ENCODE results near the gene SHANK3. TPM values are rescaled to one million over a fixed set of nuclear protein-coding genes. Genes with fewer than 3 reads are reported as not detected.
"Not testable (repeated sequence)": the region's sequence is repeated elsewhere in the genome, so short reads cannot be mapped to it uniquely, and the experiment has no call there.

Gene SHANK3
- total RNA-seq, 1 donor from 2014 or later, result 4.2 TPM

- Histone ChIP-seq H3K9me3 (ENCODE audit: control insufficient read depth in 3 of 3, low read length in 3 of 3) (no peaks in the 10 kb centered on the region), H3K27me3 (ENCODE audit: control insufficient read depth in 3 of 3, insufficient read depth in 3 of 3, low read length in 3 of 3) (peaks cover 0 to 3% (median 0%) of the 10 kb centered on the region in 3 donors), H3K4me3 (ENCODE audit: low read length in 3 of 3) (no peak overlapping the region), H3K9ac (ENCODE audit: low read depth in 1 of 3, low read length in 3 of 3) (no peak overlapping the region), H3K27ac (ENCODE audit: low read depth, low read length) (no peak overlapping the region), H3K36me3 (ENCODE audit: control insufficient read depth in 3 of 3, insufficient read depth in 3 of 3, low read length in 3 of 3) (peaks cover 0 to 4% (median 0%) of the 10 kb centered on the region in 3 donors), H3K4me1 (ENCODE audit: control insufficient read depth in 3 of 3, insufficient read depth in 3 of 3, low read length in 3 of 3) (peaks cover 8 to 24% (median 23%) of the 10 kb centered on the region in 3 donors)
Measured at GRCh38 chr22:50630376-50630775, 42.2 kb upstream of the SHANK3 start.

- Histone ChIP-seq H3K9ac (ENCODE audit: low read depth in 1 of 3, low read length in 3 of 3) (no peak overlapping the region), H3K27ac (ENCODE audit: low read depth, low read length) (no peak overlapping the region), H3K9me3 (ENCODE audit: control insufficient read depth in 3 of 3, low read length in 3 of 3) (no peaks in the 10 kb centered on the region)
Measured at GRCh38 chr22:50633086-50633485, 39.5 kb upstream of the SHANK3 start.

DNA sequence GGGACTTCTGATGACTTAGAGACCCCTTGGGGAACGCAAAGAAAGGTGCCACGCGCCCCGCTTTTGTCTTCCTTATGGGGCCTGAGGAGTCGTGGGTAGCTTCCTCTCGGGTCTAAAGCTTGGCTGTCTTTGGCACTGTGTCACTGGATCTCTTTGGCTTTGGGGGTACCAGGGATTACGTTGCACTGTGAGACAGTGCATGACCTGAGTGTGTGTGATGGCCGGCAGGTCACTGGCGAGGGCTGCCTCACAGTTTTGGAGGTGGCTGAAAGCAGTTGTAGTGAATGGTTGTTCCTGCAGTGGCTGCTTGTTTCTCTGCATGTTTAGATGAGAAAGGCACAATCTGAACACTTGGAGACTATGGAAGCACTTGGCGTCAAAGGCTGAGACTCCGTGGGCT lies 38.9 kb upstream of the SHANK3 start:
- no peak overlapping the region for H3K9ac ChIP-seq (ENCODE audit: low read depth in 1 of 3, low read length in 3 of 3)
- peaks cover 0 to 3% (median 0%) of the 10 kb centered on the region in 3 donors for H3K27me3 ChIP-seq (ENCODE audit: control insufficient read depth in 3 of 3, insufficient read depth in 3 of 3, low read length in 3 of 3)
- H3K27ac ChIP-seq (ENCODE audit: low read depth, low read length), result no peak overlapping the region
- H3K4me3 ChIP-seq (ENCODE audit: low read length in 3 of 3), result no peak overlapping the region
- no peaks in the 10 kb centered on the region for H3K36me3 ChIP-seq (ENCODE audit: control insufficient read depth in 3 of 3, insufficient read depth in 3 of 3, low read length in 3 of 3)
- peaks cover 3 to 7% (median 4%) of the 10 kb centered on the region in 3 donors for H3K4me1 ChIP-seq (ENCODE audit: control insufficient read depth in 3 of 3, insufficient read depth in 3 of 3, low read length in 3 of 3)
- H3K9me3 ChIP-seq (ENCODE audit: control insufficient read depth in 3 of 3, low read length in 3 of 3), result no peaks in the 10 kb centered on the region

More at GRCh38 chr22:50633086-50633485, 39.5 kb upstream of the SHANK3 start:
- Histone ChIP-seq H3K4me3 (ENCODE audit: low read length in 3 of 3) (no peak overlapping the region), H3K4me1 (ENCODE audit: control insufficient read depth in 3 of 3, insufficient read depth in 3 of 3, low read length in 3 of 3) (peaks cover 8 to 13% (median 10%) of the 10 kb centered on the region in 3 donors), H3K36me3 (ENCODE audit: control insufficient read depth in 3 of 3, insufficient read depth in 3 of 3, low read length in 3 of 3) (no peaks in the 10 kb centered on the region), H3K27me3 (ENCODE audit: control insufficient read depth in 3 of 3, insufficient read depth in 3 of 3, low read length in 3 of 3) (peaks cover 0 to 3% (median 0%) of the 10 kb centered on the region in 3 donors)

DNA sequence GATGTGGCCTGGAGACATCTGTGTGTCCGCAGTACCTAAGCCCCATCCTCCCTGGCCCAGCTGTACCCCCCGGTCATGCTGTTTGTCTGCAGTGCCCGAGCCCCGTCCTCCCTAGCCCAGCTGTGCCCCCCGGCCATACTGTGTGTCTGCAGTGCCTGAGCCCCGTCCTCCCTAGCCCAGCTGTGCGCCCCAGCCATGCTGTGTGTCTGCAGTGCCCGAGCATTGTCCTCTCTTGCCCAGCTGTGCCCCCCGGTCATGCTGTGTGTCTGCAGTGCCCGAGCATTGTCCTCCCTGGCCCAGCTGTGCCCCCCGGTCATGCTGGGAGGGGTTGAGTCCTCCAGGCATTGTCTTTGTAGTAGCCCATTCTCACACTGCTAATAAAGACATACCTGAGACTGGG lies 37.0 kb upstream of the SHANK3 start:
- Histone ChIP-seq H3K27ac (ENCODE audit: low read depth, low read length) (no peak overlapping the region), H3K27me3 (ENCODE audit: control insufficient read depth in 3 of 3, insufficient read depth in 3 of 3, low read length in 3 of 3) (peaks cover 0 to 3% (median 0%) of the 10 kb centered on the region in 3 donors), H3K36me3 (ENCODE audit: control insufficient read depth in 3 of 3, insufficient read depth in 3 of 3, low read length in 3 of 3) (no peaks in the 10 kb centered on the region), H3K9ac (ENCODE audit: low read depth in 1 of 3, low read length in 3 of 3) (no peak overlapping the region), H3K9me3 (ENCODE audit: control insufficient read depth in 3 of 3, low read length in 3 of 3) (no peaks in the 10 kb centered on the region), H3K4me1 (ENCODE audit: control insufficient read depth in 3 of 3, insufficient read depth in 3 of 3, low read length in 3 of 3) (no peaks in the 10 kb centered on the region), H3K4me3 (ENCODE audit: low read length in 3 of 3) (no peak overlapping the region)

DNA sequence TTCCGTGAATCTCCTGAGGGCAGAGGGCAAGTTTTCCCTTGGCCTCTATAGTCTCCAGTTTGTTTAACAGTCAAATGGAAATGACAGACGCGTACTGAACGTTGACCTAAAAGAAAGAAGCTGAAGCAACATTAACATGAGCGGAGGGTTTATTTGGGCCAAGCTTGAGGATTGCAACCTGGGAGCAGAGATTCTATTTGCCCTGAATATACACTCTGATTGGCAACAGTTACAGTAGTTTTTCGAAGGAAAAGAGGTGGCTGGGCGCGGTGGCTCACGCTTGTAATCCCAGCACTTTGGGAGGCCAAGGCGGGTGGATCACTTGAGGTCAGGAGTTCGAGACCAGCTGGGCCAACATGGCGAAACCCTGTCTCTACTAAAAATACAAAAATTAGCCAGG lies 32.3 kb upstream of the SHANK3 start:
- not testable (repeated sequence) for H3K9ac ChIP-seq (ENCODE audit: low read depth in 1 of 3, low read length in 3 of 3); H3K27ac ChIP-seq (ENCODE audit: low read depth, low read length); H3K4me3 ChIP-seq (ENCODE audit: low read length in 3 of 3); H3K36me3 ChIP-seq (ENCODE audit: control insufficient read depth in 3 of 3, insufficient read depth in 3 of 3, low read length in 3 of 3); H3K9me3 ChIP-seq (ENCODE audit: control insufficient read depth in 3 of 3, low read length in 3 of 3)
- Histone ChIP-seq H3K4me1 (ENCODE audit: control insufficient read depth in 3 of 3, insufficient read depth in 3 of 3, low read length in 3 of 3) (peaks cover 8 to 16% (median 14%) of the 10 kb centered on the region in 3 donors), H3K27me3 (ENCODE audit: control insufficient read depth in 3 of 3, insufficient read depth in 3 of 3, low read length in 3 of 3) (peaks cover 22 to 29% (median 26%) of the 10 kb centered on the region in 3 donors)

DNA sequence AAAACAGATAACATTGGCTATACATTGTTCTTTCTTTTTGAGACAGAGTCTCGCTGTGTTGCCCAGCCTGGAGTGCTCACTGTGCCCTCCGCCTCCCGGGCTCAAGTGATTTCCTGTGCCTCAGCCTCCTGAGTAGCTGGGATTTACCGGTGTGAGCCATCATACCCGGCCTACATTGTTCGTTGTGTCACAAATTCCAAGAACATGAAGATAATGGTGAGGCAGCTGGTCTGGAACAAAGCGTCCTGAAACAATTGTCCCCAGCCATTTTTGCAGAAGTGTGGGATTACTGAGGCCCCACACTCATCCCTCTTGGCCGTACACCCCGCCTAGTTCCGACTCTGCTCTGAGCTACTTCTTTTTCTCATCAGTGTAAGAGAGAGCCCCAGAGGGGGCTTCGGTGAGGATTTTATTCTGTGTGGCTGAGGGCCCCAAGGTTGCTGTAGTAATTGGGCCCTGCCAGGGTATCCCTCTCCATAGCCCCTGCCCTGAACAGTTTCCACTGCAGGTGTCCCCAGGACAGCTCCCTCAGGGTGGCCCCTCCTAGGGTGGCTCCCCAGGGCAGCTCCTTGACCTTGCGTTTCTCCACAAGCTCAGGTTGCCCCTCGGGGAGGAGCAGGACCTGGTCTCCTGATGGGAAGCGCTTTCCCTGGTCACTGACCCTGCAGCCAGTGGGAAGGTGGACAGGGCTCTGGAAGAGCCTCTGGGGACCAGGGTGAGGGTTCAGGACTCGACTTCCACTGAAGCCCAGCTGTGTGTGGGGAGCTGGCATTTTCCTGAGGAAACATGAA lies 31.6 kb upstream of the SHANK3 start:
- Histone ChIP-seq H3K4me1 (ENCODE audit: control insufficient read depth in 3 of 3, insufficient read depth in 3 of 3, low read length in 3 of 3) (peaks cover 8 to 16% (median 14%) of the 10 kb centered on the region in 3 donors), H3K4me3 (ENCODE audit: low read length in 3 of 3) (no peak overlapping the region), H3K27ac (ENCODE audit: low read depth, low read length) (peak overlapping the region; percentile 36)

DNA sequence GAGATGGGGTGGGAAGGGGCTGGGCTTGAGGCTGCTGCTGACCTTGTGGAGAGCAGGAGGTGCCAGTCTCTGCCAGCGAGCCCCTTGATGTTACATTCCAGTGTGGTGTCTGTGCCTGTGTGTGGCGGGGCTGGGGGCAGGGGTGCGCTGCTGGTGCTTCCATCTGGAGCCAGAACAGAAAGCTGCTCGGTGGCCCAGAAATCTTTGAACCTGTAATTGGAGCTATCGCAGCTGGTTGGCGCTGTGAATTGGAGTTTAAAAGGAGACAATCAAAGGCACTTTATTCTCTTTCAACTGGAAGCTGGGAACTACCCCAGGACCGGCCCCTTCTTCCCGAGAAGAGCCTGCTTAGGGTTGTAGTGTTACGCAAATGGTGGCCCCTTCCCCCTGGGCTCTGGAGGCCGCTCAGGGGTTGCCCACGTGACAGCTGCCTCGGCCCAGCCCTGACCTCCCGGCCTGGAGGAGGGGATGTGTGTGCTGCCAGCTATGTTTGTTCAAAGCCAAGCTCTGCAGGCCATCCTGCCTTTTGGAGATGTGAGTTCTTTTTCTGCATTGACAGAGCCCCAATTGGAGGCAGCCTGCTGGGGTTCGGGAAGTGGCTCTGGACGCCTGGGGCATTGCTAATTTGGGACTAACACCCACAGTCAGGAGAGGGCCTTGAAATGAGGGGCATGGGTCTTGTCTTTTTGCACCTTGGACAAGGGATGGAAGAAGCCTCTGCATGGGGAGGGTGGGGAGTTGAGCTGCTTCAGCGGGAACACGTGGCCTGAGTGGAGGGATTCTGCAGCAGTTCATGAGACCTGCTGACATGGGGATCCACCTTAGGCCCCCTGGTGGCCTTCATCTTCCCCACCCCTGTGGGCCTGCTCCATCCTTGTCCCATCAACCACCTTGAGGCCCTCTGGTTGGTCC lies 30.7 kb upstream of the SHANK3 start:
- H3K36me3 ChIP-seq (ENCODE audit: control insufficient read depth in 3 of 3, insufficient read depth in 3 of 3, low read length in 3 of 3), result no peaks in the 10 kb centered on the region
- H3K9me3 ChIP-seq (ENCODE audit: control insufficient read depth in 3 of 3, low read length in 3 of 3), result no peaks in the 10 kb centered on the region
- no peak overlapping the region for H3K4me3 ChIP-seq (ENCODE audit: low read length in 3 of 3)
- peak overlapping the region; percentile 36 for H3K27ac ChIP-seq (ENCODE audit: low read depth, low read length)
- H3K27me3 ChIP-seq (ENCODE audit: control insufficient read depth in 3 of 3, insufficient read depth in 3 of 3, low read length in 3 of 3), result peaks cover 22 to 37% (median 32%) of the 10 kb centered on the region in 3 donors
- peaks cover 8 to 16% (median 14%) of the 10 kb centered on the region in 3 donors for H3K4me1 ChIP-seq (ENCODE audit: control insufficient read depth in 3 of 3, insufficient read depth in 3 of 3, low read length in 3 of 3)
- no peak overlapping the region for H3K9ac ChIP-seq (ENCODE audit: low read depth in 1 of 3, low read length in 3 of 3)

More for the DNA sequence above, 31.6 kb upstream of the SHANK3 start:
- H3K9me3 ChIP-seq (ENCODE audit: control insufficient read depth in 3 of 3, low read length in 3 of 3), result no peaks in the 10 kb centered on the region
- no peaks in the 10 kb centered on the region for H3K36me3 ChIP-seq (ENCODE audit: control insufficient read depth in 3 of 3, insufficient read depth in 3 of 3, low read length in 3 of 3)
- H3K27me3 ChIP-seq (ENCODE audit: control insufficient read depth in 3 of 3, insufficient read depth in 3 of 3, low read length in 3 of 3), result peaks cover 22 to 33% (median 32%) of the 10 kb centered on the region in 3 donors
- H3K9ac ChIP-seq (ENCODE audit: low read depth in 1 of 3, low read length in 3 of 3), result no peak overlapping the region

DNA sequence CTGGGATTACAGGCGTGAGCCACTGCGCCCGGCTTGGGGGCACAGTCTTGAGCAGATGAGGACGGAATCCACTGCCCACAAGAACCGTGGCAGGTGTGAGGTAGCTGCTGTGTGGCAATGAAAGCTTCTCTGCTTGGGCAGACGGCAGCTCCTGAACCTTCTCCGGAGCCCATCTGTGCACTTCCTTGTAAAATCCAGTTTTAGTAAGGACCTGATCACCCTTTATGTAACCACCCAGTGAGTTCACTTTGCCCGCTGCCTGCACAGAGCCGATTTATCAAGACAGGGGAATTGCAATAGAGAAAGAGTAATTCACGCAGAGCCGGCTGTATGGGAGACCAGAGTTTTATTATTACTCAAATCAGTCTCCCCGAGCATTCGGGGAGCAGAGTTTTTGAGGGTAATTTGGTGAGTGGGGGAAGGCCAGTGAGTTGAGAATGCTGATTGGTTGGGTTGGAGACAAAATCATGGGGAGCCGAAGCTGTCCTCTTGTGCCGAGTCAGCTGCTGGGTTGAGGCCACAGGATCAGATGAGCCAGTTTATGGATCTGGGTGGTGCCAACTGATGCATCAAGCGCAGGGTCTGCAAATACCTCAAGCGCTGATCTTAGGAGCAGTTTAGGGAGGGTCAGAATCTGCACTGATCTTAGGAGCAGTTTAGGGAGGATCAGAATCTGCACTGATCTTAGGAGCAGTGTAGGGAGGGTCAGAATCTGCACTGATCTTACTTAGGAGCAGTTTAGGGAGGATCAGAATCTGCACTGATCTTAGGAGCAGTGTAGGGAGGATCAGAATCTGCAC lies 29.4 kb upstream of the SHANK3 start:
- not testable (repeated sequence) for H3K36me3 ChIP-seq (ENCODE audit: control insufficient read depth in 3 of 3, insufficient read depth in 3 of 3, low read length in 3 of 3); H3K4me3 ChIP-seq (ENCODE audit: low read length in 3 of 3); H3K27ac ChIP-seq (ENCODE audit: low read depth, low read length); H3K9ac ChIP-seq (ENCODE audit: low read depth in 1 of 3, low read length in 3 of 3); H3K9me3 ChIP-seq (ENCODE audit: control insufficient read depth in 3 of 3, low read length in 3 of 3)
- H3K4me1 ChIP-seq (ENCODE audit: control insufficient read depth in 3 of 3, insufficient read depth in 3 of 3, low read length in 3 of 3), result peaks cover 8 to 16% (median 14%) of the 10 kb centered on the region in 3 donors
- H3K27me3 ChIP-seq (ENCODE audit: control insufficient read depth in 3 of 3, insufficient read depth in 3 of 3, low read length in 3 of 3), result peaks cover 22 to 37% (median 32%) of the 10 kb centered on the region in 3 donors

- H3K4me1 ChIP-seq (ENCODE audit: control insufficient read depth in 3 of 3, insufficient read depth in 3 of 3, low read length in 3 of 3), result peaks cover 8 to 16% (median 14%) of the 10 kb centered on the region in 3 donors
- not testable (repeated sequence) for H3K9ac ChIP-seq (ENCODE audit: low read depth in 1 of 3, low read length in 3 of 3); H3K27ac ChIP-seq (ENCODE audit: low read depth, low read length); H3K4me3 ChIP-seq (ENCODE audit: low read length in 3 of 3); H3K9me3 ChIP-seq (ENCODE audit: control insufficient read depth in 3 of 3, low read length in 3 of 3); H3K36me3 ChIP-seq (ENCODE audit: control insufficient read depth in 3 of 3, insufficient read depth in 3 of 3, low read length in 3 of 3)
- H3K27me3 ChIP-seq (ENCODE audit: control insufficient read depth in 3 of 3, insufficient read depth in 3 of 3, low read length in 3 of 3), result peaks cover 22 to 37% (median 32%) of the 10 kb centered on the region in 3 donors
Measured at GRCh38 chr22:50643821-50644101, 28.9 kb upstream of the SHANK3 start.

Data from skeletal muscle tissue (tissue), 4 donors.